ENCODE data around the gene CREB3L2. TPM values are rescaled to one million over a fixed set of nuclear protein-coding genes. Genes with fewer than 3 reads are reported as not detected.

The CREB3L2 gene
- total and polyA plus RNA-seq, 10 of the 15 experiments (the other 5 are each of a cell fraction or from before 2014, with no cell fraction given), result 6.4 to 67.1 (median 26.2) TPM

DNA sequence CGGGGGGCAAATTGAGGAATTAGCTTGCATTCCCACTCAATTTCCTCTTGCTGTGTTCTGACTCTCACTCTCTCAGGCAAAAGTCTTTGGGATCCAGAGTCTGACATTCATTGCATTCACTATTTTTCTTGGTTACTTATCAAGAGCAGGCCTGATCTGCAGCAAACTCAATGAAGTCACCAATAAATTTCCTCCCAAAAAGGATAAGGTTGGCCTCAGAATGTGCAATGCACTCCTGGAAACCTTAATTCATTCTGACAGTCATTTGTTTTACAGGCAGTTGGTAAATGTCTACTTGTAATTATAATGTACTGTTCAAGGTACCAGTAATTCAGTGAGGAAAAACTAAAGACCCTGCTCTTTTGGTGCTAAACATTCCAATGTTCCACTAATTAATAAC is 148.8 kb downstream of the CREB3L2 start (continued):
- TF ChIP-seq, protein P1, sequence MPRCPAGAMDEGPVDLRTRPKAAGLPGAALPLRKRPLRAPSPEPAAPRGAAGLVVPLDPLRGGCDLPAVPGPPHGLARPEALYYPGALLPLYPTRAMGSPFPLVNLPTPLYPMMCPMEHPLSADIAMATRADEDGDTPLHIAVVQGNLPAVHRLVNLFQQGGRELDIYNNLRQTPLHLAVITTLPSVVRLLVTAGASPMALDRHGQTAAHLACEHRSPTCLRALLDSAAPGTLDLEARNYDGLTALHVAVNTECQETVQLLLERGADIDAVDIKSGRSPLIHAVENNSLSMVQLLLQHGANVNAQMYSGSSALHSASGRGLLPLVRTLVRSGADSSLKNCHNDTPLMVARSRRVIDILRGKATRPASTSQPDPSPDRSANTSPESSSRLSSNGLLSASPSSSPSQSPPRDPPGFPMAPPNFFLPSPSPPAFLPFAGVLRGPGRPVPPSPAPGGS (IDR thresholded peaks at IDR 0.05; ENCODE audit: borderline replicate concordance, insufficient read depth, low read depth, low read length, poor library complexity, severe bottlenecking), result no peak
- TF ChIP-seq CREB1 (IDR thresholded peaks at IDR 0.05; ENCODE audit: low read depth) (no peak), HDAC6 (IDR thresholded peaks at IDR 0.05; ENCODE audit: unreplicated experiment) (no peak), ZNF274 (IDR thresholded peaks at IDR 0.05; ENCODE audit: insufficient read depth, insufficient read length) (no peak), HCFC1 (IDR thresholded peaks at IDR 0.05; ENCODE audit: low read length) (no peak), RFX5 (IDR thresholded peaks at IDR 0.05; ENCODE audit: low read depth, low read length) (no peak), MYC (IDR thresholded peaks at IDR 0.05; ENCODE audit: insufficient read depth, insufficient read length, insufficient replicate concordance, low read length, severe bottlenecking) (no peak), BMI1 (IDR thresholded peaks at IDR 0.05; ENCODE audit: borderline replicate concordance) (no peak), PAX5 (IDR thresholded peaks at IDR 0.05; ENCODE audit: borderline replicate concordance, low read depth, low read length) (no peak)
- TF ChIP-seq, protein P2, sequence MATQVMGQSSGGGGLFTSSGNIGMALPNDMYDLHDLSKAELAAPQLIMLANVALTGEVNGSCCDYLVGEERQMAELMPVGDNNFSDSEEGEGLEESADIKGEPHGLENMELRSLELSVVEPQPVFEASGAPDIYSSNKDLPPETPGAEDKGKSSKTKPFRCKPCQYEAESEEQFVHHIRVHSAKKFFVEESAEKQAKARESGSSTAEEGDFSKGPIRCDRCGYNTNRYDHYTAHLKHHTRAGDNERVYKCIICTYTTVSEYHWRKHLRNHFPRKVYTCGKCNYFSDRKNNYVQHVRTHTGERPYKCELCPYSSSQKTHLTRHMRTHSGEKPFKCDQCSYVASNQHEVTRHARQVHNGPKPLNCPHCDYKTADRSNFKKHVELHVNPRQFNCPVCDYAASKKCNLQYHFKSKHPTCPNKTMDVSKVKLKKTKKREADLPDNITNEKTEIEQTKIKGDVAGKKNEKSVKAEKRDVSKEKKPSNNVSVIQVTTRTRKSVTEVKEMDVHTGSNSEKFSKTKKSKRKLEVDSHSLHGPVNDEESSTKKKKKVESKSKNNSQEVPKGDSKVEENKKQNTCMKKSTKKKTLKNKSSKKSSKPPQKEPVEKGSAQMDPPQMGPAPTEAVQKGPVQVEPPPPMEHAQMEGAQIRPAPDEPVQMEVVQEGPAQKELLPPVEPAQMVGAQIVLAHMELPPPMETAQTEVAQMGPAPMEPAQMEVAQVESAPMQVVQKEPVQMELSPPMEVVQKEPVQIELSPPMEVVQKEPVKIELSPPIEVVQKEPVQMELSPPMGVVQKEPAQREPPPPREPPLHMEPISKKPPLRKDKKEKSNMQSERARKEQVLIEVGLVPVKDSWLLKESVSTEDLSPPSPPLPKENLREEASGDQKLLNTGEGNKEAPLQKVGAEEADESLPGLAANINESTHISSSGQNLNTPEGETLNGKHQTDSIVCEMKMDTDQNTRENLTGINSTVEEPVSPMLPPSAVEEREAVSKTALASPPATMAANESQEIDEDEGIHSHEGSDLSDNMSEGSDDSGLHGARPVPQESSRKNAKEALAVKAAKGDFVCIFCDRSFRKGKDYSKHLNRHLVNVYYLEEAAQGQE (IDR thresholded peaks at IDR 0.05; ENCODE audit: low read depth, low read length), result no peak

Data from GM12878 (cell line).